ENCODE data around the gene CPA3. TPM values are rescaled to one million over a fixed set of nuclear protein-coding genes. Genes with fewer than 3 reads are reported as not detected.

Gene CPA3
- total and polyA plus RNA-seq, 2 donors (not counting 1 experiment from before 2014, with no cell fraction given) = not detected

DNA sequence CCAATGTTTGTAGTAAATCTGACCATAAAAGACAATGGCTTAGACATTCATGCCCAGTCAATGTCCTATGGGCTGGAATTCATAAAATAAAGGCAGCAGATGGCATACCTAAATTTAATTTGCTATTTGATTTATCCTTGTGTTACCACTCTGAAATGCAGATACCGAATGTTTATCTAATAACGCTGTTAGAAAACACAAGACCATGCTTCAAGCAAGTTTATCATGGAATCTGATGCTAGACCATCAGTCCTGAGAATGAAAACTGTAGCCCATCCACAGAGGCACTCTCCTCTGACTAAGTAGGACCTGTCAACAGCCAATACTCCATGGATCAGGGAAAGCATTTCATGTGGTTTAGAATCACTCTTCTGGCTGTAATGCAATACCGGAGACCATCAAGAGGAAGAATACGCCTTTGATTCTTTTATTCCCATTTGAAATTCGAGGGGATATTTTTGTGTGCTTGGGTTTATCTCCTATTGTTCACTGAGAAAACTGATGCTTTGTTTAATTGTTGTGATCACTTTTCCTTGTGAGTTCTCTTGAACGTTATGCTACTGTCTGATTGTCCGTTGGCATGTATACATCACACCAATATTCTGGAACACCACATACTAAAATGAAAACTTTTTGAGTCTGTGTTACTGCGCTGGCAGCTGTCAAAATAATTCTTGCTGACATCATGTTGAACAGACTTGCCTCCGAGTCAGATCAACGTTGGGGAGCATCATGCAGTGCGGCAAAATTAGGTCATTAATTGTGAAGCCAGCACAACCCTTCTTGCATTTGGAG lies 49.6 kb upstream of the CPA3 start:
- Histone ChIP-seq H3K79me2 (ENCODE audit: control insufficient read depth, insufficient read depth, low read length) (no peaks in the 10 kb centered on the region), H2AFZ (ENCODE audit: insufficient read depth, low read depth, low read length, poor library complexity, severe bottlenecking) (no peak overlapping the region), H3K36me3 (replicated peaks in 1 of 2; ENCODE audit: control extremely low read depth in 1 of 2, control insufficient read depth in 1 of 2, extremely low read depth in 1 of 2, insufficient read depth in 2 of 2, low read length in 1 of 2) (no peaks in the 10 kb centered on the region), H3K9me3 (ENCODE audit: control extremely low read depth in 1 of 3, control insufficient read depth in 2 of 3, insufficient read depth in 1 of 3, low read length in 2 of 3) (peaks cover 0 to 5% (median 0%) of the 10 kb centered on the region in 3 donors), H3K9ac (ENCODE audit: low read length) (no peak overlapping the region), H3K4me3 (ENCODE audit: control extremely low read depth in 1 of 5, extremely low read depth in 1 of 5, insufficient read depth in 1 of 5, low read depth in 2 of 5, low read length in 4 of 5) (no peak overlapping the region), H3K4me1 (ENCODE audit: control insufficient read depth in 2 of 2, insufficient read depth in 2 of 2, low read length in 2 of 2) (no peaks in the 10 kb centered on the region), H3K27me3 (replicated peaks in 1 of 4; ENCODE audit: control extremely low read depth in 1 of 4, control insufficient read depth in 3 of 4, insufficient read depth in 4 of 4, low read length in 3 of 4) (no peaks in the 10 kb centered on the region), H3K4me2 (replicated peaks; ENCODE audit: low read depth, low read length, poor library complexity, severe bottlenecking) (no peak overlapping the region), H3K27ac (ENCODE audit: low read length in 2 of 2) (no peak overlapping the region), H4K20me1 (ENCODE audit: control insufficient read depth, insufficient read depth, low read length, poor library complexity, severe bottlenecking) (no peaks in the 10 kb centered on the region)
- peaks cover 7% of the 10 kb centered on the region for H3K27me3 Mint-ChIP-seq
- no peaks in the 10 kb centered on the region for H3K9me3 Mint-ChIP-seq (ENCODE audit: insufficient read depth)
- H3K27ac Mint-ChIP-seq = no peak overlapping the region
- 99% methylated on average over 6 of the region's 11 CpGs for WGBS (ENCODE audit: insufficient coverage)
- ChIA-PET CTCF (no interaction called here), POLR2A (no interaction called here)
- H3K4me3 Mint-ChIP-seq = no peak overlapping the region
- TF ChIP-seq, protein P1, sequence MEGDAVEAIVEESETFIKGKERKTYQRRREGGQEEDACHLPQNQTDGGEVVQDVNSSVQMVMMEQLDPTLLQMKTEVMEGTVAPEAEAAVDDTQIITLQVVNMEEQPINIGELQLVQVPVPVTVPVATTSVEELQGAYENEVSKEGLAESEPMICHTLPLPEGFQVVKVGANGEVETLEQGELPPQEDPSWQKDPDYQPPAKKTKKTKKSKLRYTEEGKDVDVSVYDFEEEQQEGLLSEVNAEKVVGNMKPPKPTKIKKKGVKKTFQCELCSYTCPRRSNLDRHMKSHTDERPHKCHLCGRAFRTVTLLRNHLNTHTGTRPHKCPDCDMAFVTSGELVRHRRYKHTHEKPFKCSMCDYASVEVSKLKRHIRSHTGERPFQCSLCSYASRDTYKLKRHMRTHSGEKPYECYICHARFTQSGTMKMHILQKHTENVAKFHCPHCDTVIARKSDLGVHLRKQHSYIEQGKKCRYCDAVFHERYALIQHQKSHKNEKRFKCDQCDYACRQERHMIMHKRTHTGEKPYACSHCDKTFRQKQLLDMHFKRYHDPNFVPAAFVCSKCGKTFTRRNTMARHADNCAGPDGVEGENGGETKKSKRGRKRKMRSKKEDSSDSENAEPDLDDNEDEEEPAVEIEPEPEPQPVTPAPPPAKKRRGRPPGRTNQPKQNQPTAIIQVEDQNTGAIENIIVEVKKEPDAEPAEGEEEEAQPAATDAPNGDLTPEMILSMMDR (IDR thresholded peaks at IDR 0.05) = no peak
- no peak for TF ChIP-seq EZH2 (IDR thresholded peaks at IDR 0.05; ENCODE audit: borderline replicate concordance, insufficient read depth, low read depth, low read length, poor library complexity, severe bottlenecking)
- intact Hi-C loops (cut with micrococcal nuclease) = no loop called here
- ATAC-seq (ENCODE audit: low read depth) = no peak
- DNase-seq = no peak
- H3K4me1 Mint-ChIP-seq = no peaks in the 10 kb centered on the region

DNA sequence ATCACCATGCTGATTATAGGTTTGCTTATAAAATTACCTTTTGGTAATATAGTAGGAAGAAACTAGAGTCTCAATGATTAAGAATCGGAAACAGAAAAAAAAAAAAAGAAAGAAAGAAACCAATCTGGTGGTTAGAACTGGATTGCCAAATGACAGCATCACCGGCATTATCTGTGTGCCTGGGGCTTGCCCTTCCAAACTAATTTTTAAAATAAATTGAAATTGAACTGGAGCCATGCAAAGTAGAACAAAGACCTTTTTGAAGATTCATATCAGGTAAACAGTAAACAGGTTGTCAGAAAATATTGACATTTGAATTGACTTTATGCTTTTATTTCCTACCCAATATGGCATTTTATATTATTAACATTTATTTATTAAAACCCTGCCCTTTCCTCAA lies 48.7 kb upstream of the CPA3 start:
- DNase-seq (no peak), ATAC-seq (ENCODE audit: low read depth) (no peak)
- no peak overlapping the region for H3K4me3 ChIP-seq (ENCODE audit: control extremely low read depth in 1 of 5, extremely low read depth in 1 of 5, insufficient read depth in 1 of 5, low read depth in 2 of 5, low read length in 4 of 5)
- H3K79me2 ChIP-seq (ENCODE audit: control insufficient read depth, insufficient read depth, low read length) = no peaks in the 10 kb centered on the region
- no peak overlapping the region for H3K4me3 Mint-ChIP-seq
- no peak overlapping the region for H3K27ac ChIP-seq (ENCODE audit: low read length in 2 of 2)
- no peaks in the 10 kb centered on the region for H3K4me1 ChIP-seq (ENCODE audit: control insufficient read depth in 2 of 2, insufficient read depth in 2 of 2, low read length in 2 of 2)
- ChIA-PET POLR2A (no interaction called here), CTCF (no interaction called here)
- peaks cover 0 to 5% (median 0%) of the 10 kb centered on the region in 3 donors for H3K9me3 ChIP-seq (ENCODE audit: control extremely low read depth in 1 of 3, control insufficient read depth in 2 of 3, insufficient read depth in 1 of 3, low read length in 2 of 3)
- no peak overlapping the region for H3K27ac Mint-ChIP-seq
- no peaks in the 10 kb centered on the region for H3K4me1 Mint-ChIP-seq
- no peak overlapping the region for H3K9ac ChIP-seq (ENCODE audit: low read length)
- H3K4me2 ChIP-seq (replicated peaks; ENCODE audit: low read depth, low read length, poor library complexity, severe bottlenecking) = no peak overlapping the region
- H3K9me3 Mint-ChIP-seq (ENCODE audit: insufficient read depth) = no peaks in the 10 kb centered on the region
- intact Hi-C loops (cut with micrococcal nuclease) = no loop called here
- H3K36me3 ChIP-seq (replicated peaks in 1 of 2; ENCODE audit: control extremely low read depth in 1 of 2, control insufficient read depth in 1 of 2, extremely low read depth in 1 of 2, insufficient read depth in 2 of 2, low read length in 1 of 2) = no peaks in the 10 kb centered on the region
- no peaks in the 10 kb centered on the region for H3K27me3 ChIP-seq (replicated peaks in 1 of 4; ENCODE audit: control extremely low read depth in 1 of 4, control insufficient read depth in 3 of 4, insufficient read depth in 4 of 4, low read length in 3 of 4)
- 100% methylated on average over 1 of the region's 2 CpGs for WGBS (ENCODE audit: insufficient coverage)
- no peak overlapping the region for H2AFZ ChIP-seq (ENCODE audit: insufficient read depth, low read depth, low read length, poor library complexity, severe bottlenecking)
- peaks cover 4% of the 10 kb centered on the region for H3K27me3 Mint-ChIP-seq
- TF ChIP-seq, protein P1 (IDR thresholded peaks at IDR 0.05) = no peak
- TF ChIP-seq EZH2 (IDR thresholded peaks at IDR 0.05; ENCODE audit: borderline replicate concordance, insufficient read depth, low read depth, low read length, poor library complexity, severe bottlenecking) = no peak
- no peaks in the 10 kb centered on the region for H4K20me1 ChIP-seq (ENCODE audit: control insufficient read depth, insufficient read depth, low read length, poor library complexity, severe bottlenecking)
